RWPE1 (cell line): ENCODE results near the gene IFRD2.

Experiments used
- CTCF ChIA-PET: fragments of 350-600 bp; sonication (Branson Sonifier 250); formaldehyde crosslinking; extraction: SDS; loops from one replicate; lab custom pipeline; 2021; lab: Yijun Ruan, JAX
- POLR2A ChIA-PET: fragments of 400-600 bp; formaldehyde crosslinking; extraction: SDS; loops from one replicate; lab custom pipeline; 2020; ENCODE audit warnings: antibody characterized with exemption; ENCODE audit not compliant: low non-redundant PET; lab: Yijun Ruan, JAX
- DNase-seq: peaks from one replicate; pipeline ENCODE4 v3.0.0; 2012; ENCODE audit warnings: low spot score
- H3K27ac ChIP-seq: fragments of 450-650 bp; 2 replicates; pipeline ENCODE4 v1.5.1; 2017
- CTCF ChIP-seq: fragments of 450-650 bp; conservative IDR thresholded peaks from 2 replicates; pipeline ENCODE4 v1.5.1; 2017; ENCODE audit warnings: low read depth, mild to moderate bottlenecking

Gene IFRD2

GRCh38 chr3:50303013-50303815 lies 11.0 kb upstream of the IFRD2 start, which contains the start of gene HYAL1:
HYAL1 (minus strand) TSS chr3:50303574; CDS start chr3:50302956, 618 bp downstream.
- no peak; the same call in 1 of the 2 replicates for TF ChIP-seq CTCF
- ChIA-PET POLR2A (no interaction called here), CTCF (interaction anchor here (0.6 kb wide), 1 partner anchor 784 kb away, joined by 3 read pairs; no protein-coding TSS in a partner anchor)
- no peak for DNase-seq
- peak within 1 kb of the TSS; percentile 93 for H3K27ac ChIP-seq

DNA sequence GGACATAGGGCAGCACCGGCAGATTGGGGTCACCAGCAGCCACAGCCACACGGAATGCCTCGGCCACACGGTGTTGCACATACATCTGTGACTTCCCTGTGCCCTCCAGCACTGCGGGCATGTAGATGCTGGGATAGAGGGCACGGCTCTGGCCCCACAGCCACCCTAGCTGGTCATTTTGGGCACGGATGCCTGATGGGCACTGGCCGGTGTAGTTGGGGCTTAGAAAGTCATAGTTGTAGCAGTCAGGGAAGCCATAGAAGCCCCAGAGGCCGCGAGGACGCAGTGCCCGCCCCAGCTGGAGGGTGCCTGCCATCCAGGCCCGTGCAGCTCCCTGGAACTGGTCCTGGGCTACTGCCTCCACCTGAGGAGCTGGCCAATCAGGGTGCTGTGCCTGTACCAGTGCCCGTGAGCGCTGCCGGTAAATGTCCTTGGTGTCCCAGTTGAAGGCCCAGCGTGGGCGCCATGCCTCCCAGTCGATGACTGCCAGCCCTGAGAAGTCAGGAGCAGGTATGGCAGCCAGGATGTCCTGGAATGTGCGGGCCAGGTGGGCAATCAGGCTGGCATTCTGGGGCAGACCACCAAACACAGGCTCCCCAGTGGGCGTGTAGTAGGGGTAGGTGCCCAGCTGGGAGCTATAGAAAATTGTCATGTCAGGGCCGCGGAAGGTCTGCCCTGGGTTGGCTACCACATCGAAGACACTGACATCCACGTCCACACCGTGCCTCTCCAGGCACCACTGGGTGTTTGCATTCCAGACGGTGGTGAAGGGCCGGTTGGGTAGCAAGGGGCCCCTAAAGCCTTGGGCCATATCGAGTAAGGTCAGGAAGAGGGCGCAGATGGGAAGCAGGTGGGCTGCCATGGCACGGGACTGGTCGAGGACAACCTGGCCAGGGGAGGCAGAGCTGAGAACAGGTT lies 10.1 kb upstream of the IFRD2 start:
- peak overlapping the region; percentile 93 for H3K27ac ChIP-seq
- DNase-seq: no peak
- POLR2A ChIA-PET: no interaction called here
- no peak for TF ChIP-seq CTCF
- CTCF ChIA-PET: no interaction called here

DNA sequence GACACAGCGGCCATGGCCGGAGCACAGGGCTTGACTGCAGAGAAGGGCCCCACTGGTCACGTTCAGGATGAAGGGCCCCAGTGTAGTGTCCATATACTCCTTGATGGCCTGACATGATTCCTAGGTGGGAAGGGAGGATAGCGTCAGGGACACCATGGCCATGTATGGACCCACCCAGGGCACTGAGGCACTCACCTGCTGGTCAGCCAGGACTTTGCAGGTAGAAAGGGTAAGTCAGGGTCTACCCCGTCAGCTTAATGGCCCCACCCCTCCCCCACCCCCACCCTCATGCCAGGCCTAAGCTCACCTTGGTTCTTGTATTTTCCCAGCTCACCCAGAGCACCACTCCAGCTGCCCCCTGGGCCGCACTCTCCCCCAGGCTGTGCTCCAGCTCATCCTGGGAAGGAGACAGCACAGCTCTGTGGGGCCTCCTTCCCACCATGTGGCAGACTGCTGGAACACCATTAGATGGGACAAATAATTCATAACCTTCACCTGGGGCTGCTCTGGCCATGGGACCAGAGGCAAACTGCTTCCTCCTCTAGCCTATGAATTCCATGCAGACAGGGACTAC lies 8.5 kb upstream of the IFRD2 start:
- no peak for DNase-seq
- TF ChIP-seq CTCF: no peak
- peak overlapping the region; percentile 93 for H3K27ac ChIP-seq
- POLR2A ChIA-PET: no interaction called here
- CTCF ChIA-PET: no interaction called here

DNA sequence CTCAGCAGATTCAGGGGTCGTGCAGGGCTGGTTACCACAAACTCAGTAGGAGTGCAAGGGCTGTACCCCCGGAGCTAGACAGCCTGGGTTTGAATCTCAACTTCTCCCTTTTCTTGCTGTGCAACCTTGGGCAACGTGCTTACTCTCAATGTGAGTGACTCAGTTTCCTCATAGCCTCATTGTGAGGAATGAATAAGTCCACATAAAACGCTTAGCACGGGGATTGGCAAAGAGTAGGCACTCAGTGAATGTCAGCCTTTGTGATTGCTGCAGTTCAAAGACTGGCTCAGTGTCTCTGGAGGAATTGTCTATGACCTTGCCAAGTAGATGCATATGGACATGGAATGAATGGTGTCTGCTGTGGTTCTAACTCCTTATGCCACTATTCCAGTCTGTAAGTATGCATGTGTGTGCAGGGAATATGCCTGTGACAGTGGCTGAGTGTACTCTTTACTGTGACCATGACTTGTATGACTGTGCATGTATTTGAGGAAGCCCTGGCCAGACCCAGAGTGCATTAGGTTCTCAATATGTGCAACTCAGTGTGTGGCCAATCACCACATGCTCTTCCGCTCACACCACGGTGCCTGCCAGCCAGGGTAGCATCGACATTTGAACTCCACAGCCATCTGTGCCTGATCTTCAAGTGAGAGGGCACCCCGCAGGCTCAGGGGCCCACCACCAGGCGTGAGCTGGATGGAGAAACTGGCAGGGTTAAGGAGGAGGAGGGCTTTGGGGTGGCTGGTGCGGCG lies 7.9 kb upstream of the IFRD2 start:
- no peak for DNase-seq
- POLR2A ChIA-PET: interaction anchor here (0.6 to 1.5 kb wide), 3 partner anchors 15 to 24 kb away, joined by 3 to 5 read pairs (median 3); no protein-coding TSS in a partner anchor
- CTCF ChIA-PET: interaction anchor here (0.6 to 0.7 kb wide), 2 partner anchors 21 to 40 kb away, joined by 3 to 4 read pairs; partner anchors contain the start of gene RASSF1
- TF ChIP-seq CTCF: no peak
- peak overlapping the region; percentile 93 for H3K27ac ChIP-seq

DNA sequence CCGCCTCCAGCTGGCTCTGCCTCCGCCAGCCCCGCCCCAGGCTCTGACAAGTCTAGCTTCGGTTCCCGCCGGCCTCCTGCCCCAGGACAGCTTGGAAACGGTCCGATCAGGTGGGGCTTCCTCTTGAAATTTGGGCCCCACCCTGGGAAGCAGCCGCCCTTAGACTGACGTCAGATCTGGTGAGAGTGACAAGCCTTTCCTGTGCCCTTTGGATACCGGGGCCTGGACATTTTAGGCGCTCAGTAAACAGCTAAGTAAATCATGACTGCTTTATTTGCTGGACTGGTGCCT lies 7.4 kb upstream of the IFRD2 start:
- ChIA-PET POLR2A (interaction anchor here (0.6 to 1.5 kb wide), 3 partner anchors 16 to 24 kb away, joined by 3 to 5 read pairs (median 3); no protein-coding TSS in a partner anchor), CTCF (interaction anchor here (0.6 to 0.7 kb wide), 2 partner anchors 22 to 41 kb away, joined by 3 to 4 read pairs; partner anchors contain the start of gene RASSF1)
- no peak for DNase-seq
- H3K27ac ChIP-seq: peak overlapping the region; percentile 93
- no peak for TF ChIP-seq CTCF
